ENCODE data around the gene POLE2.
"Not testable (repeated sequence)": the region's sequence is repeated elsewhere in the genome, so short reads cannot be mapped to it uniquely, and the experiment has no call there.

The POLE2 gene

DNA sequence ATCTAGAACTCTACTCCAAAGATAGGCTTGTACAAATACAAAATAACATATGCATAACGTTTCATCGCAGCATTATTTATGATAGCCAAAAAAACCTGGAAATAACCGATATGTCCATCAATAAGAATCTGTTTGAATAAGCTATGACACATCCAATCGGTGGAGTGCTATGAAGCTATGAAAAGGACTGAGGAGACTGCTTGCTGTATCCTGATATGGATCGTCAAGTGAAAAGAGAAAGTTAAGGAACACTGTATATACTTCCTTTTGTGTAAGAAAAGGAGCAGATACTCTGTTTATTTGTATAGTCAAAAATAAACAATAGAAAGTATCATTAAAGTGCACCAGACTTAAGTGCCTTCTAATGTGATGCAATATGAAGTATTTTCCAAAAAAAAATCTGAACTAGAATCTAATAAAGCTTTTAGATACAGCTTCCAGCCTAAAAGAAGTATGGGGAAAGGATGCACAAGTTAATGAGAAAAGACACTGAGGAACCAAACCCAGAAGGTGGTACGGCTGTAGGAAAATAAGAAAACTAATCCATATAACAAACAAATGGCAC is 4.3 kb upstream of the POLE2 start:
- peak in 1 of 2 experiments; percentile 34 for DNase-seq
- TF ChIP-seq GATA1 (IDR thresholded peaks at IDR 0.05; ENCODE audit: low read depth, low read length) (no peak), POLR2A (IDR thresholded peaks at IDR 0.05; ENCODE audit: low read length) (no peak)

GRCh38 chr14:49691031-49691430 is 3.0 kb upstream of the POLE2 start:
- TF ChIP-seq POLR2A (IDR thresholded peaks at IDR 0.05; ENCODE audit: low read length) (no peak), GATA1 (IDR thresholded peaks at IDR 0.05; ENCODE audit: low read depth, low read length) (no peak)
- DNase-seq: peak; percentile 20 to 32

DNA sequence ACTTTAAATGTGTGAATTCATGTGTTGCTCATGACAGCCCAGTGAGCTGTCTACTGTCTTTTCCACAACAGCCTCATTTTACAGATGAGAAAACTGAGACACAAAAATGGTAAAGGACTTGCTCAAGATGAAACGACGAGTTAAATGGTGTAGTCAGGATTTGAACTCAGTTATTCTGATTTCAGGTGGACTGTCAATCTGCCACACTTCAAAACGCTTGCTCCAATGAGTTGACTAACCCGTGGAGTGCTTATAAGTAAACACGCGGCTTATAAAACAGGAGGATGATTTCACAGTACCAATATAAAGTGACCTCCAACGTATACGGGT is 652 bp upstream of the POLE2 start:
- TF ChIP-seq POLR2A (IDR thresholded peaks at IDR 0.05; ENCODE audit: low read length) (no peak), GATA1 (IDR thresholded peaks at IDR 0.05; ENCODE audit: low read depth, low read length) (no peak)
- no peak for DNase-seq

DNA sequence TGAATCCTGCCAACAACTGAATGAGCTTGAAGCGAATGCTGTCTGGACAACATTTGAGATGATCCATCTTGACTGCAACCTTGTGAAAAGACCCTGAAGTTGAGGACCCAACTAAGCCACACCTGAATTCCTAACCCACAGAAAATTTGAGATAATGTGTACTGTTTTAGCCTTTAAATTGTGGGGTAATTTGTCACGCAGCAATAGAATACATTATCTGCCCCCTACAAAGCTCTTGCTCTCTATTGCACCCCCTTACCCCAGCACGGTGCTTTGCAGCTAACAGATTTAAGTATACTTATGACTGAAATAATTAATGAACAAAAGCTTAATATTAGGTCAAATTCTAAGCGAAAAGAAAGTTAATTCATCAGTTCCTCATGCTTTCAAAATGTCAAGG is 1.6 kb downstream of the POLE2 start:
- peak; percentile 23 to 35 for DNase-seq
- TF ChIP-seq POLR2A (IDR thresholded peaks at IDR 0.05; ENCODE audit: low read length): no peak
- no peak for TF ChIP-seq GATA1 (IDR thresholded peaks at IDR 0.05; ENCODE audit: low read depth, low read length)

- no peak for DNase-seq
- no peak for TF ChIP-seq GATA1 (IDR thresholded peaks at IDR 0.05; ENCODE audit: low read depth, low read length)
- TF ChIP-seq POLR2A (IDR thresholded peaks at IDR 0.05; ENCODE audit: low read length): no peak
Observed at GRCh38 chr14:49679271-49679670, 8.7 kb downstream of the POLE2 start.

DNA sequence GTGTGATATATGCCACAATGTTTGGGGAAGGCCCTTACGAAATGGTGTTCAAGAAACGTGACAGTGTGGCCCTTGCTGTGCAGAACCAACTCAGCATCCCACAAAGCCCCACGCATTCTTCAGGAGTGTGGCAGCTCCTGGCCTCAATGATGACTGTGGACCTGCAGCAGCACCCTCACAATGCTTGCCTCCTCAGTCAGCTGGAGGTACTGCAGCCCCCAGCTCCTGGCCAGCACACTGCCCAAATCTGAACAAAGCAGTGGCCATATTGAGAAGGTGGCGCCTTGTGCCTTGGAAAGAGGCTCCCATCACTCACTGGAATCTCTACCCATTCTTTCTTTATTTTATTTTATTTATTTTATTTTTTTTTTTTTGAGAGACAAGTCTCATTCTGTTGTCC is 10.4 kb downstream of the POLE2 start:
- TF ChIP-seq POLR2A (IDR thresholded peaks at IDR 0.05; ENCODE audit: low read length) (no peak), GATA1 (IDR thresholded peaks at IDR 0.05; ENCODE audit: low read depth, low read length) (no peak)
- peak in 1 of 2 experiments; percentile 14 for DNase-seq

DNA sequence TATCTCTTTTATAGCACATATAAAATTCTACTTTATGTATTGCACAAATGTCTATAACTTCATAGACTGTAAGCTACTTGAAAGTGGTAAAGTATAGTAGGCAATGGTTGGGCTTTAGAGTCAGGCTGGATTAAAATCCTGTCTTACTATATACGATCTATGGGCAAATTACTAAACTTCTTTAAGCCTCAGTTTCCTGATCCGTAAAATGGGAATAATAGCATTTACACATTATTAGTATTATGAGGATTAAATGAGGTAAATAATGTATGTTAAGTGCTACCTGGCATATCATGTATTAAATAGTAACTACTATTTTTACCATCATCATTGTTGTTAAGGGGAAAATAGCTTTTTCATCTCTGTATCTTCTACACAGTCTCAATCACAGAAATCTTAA is 14.4 kb downstream of the POLE2 start:
- DNase-seq: no peak
- TF ChIP-seq POLR2A (IDR thresholded peaks at IDR 0.05; ENCODE audit: low read length) (no peak), GATA1 (IDR thresholded peaks at IDR 0.05; ENCODE audit: low read depth, low read length) (no peak)

GRCh38 chr14:49670475-49670874 is 17.5 kb downstream of the POLE2 start:
- no peak for DNase-seq
- TF ChIP-seq POLR2A (IDR thresholded peaks at IDR 0.05; ENCODE audit: low read length): no peak
- no peak for TF ChIP-seq GATA1 (IDR thresholded peaks at IDR 0.05; ENCODE audit: low read depth, low read length)

GRCh38 chr14:49659526-49660455 is 28.2 kb downstream of the POLE2 start:
- TF ChIP-seq POLR2A (IDR thresholded peaks at IDR 0.05; ENCODE audit: low read length) (no peak), GATA1 (IDR thresholded peaks at IDR 0.05; ENCODE audit: low read depth, low read length) (no peak)
- DNase-seq: no peak

DNA sequence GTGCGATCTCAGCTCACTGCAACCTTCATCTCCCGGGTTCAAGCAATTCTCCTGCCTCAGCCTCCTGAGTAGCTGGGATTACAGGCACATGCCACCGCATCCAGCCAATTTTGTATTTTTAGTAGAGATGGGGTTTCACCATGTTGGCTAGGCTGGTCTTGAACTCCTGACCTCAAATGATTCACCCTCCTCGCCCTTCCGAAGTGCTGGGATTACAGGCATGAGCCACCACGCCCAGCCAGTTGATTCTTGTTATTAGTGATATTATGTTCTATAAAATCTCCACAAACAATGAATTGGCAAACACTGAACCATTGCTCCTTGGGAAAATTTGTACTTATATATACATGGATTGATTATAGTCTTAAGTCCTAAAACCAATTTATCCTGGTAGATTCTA is 30.5 kb downstream of the POLE2 start:
- not testable (repeated sequence) for DNase-seq

- no peak for TF ChIP-seq GATA1 (IDR thresholded peaks at IDR 0.05; ENCODE audit: low read depth, low read length)
- no peak for TF ChIP-seq POLR2A (IDR thresholded peaks at IDR 0.05; ENCODE audit: low read length)
Observed at GRCh38 chr14:49654511-49654910, 33.5 kb downstream of the POLE2 start.

DNA sequence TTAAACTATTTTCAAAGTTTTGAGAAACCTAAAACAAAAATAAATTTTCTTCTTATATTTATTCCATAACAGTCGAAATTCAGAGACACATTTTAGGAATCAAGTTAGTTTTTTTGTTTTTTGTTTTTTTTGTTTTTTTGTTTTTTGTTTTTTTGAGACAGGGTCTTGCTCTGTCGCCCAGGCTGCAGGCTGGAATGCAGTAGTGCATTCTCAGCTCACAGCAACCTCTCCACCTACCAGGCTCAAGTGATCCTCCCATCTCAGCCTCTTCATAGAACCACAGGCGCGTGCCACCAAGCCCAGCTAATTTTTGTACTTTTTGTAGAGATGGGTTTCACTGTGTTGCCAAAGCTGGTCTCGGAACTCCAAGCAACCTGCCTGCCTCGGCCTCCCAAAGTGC is 34.5 kb downstream of the POLE2 start:
- no peak for DNase-seq

More at GRCh38 chr14:49654511-49654910, 33.5 kb downstream of the POLE2 start:
- no peak for DNase-seq

GRCh38 chr14:49642163-49642562 is 45.9 kb downstream of the POLE2 start:
- TF ChIP-seq GATA1 (IDR thresholded peaks at IDR 0.05; ENCODE audit: low read depth, low read length) (no peak), POLR2A (IDR thresholded peaks at IDR 0.05; ENCODE audit: low read length) (no peak)
- DNase-seq: no peak

More for the DNA sequence above, 34.5 kb downstream of the POLE2 start:
- no peak for TF ChIP-seq POLR2A (IDR thresholded peaks at IDR 0.05; ENCODE audit: low read length)
- TF ChIP-seq GATA1 (IDR thresholded peaks at IDR 0.05; ENCODE audit: low read depth, low read length): no peak

DNA sequence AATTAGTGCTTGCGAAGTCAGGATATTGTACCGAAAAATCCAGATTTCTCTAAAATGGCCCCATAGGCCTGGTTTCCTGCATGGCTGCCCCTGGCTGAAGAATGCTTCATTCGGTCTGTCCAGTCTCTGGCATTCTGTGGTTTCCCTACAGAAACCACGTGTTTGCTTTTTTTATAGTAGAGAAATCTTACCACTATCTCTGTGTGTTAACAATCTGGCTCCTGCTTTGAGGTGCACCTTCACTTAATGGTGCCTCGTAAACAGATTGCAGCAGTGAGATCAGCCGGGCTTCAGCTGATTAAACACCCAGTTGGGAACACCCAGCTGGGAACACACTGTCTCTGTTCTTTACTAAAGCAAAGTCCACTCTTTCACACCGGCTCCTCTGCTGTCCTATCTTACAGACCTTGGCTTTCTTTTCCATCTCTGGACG is 46.3 kb downstream of the POLE2 start:
- no peak for TF ChIP-seq GATA1 (IDR thresholded peaks at IDR 0.05; ENCODE audit: low read depth, low read length)
- no peak for TF ChIP-seq POLR2A (IDR thresholded peaks at IDR 0.05; ENCODE audit: low read length)
- no peak for DNase-seq
